Nephron (organoid): ENCODE data around the gene DDR2.

Experiments
- H3K27ac Mint-ChIP-seq, 3 experiments: 2 replicates each; pipeline ENCODE4 v1.8.0; 2020; ENCODE audit warnings: mixed read lengths in 3 of 3, mild to moderate bottlenecking in 2 of 3, moderate library complexity in 1 of 3
- H3K27me3 Mint-ChIP-seq: 2 replicates; pipeline ENCODE4 v1.8.0; 2021; ENCODE audit warnings: low read depth, mild to moderate bottlenecking, moderate library complexity, mixed read lengths
- H3K36me3 Mint-ChIP-seq: 2 replicates; pipeline ENCODE4 v1.8.0; 2020; ENCODE audit warnings: low read depth, mixed read lengths
- H3K4me1 Mint-ChIP-seq: 2 replicates; pipeline ENCODE4 v1.8.0; 2020; ENCODE audit warnings: mixed read lengths
- H3K4me3 Mint-ChIP-seq, 3 experiments: 2 replicates each; pipeline ENCODE4 v1.8.0; 2020; ENCODE audit warnings: mild to moderate bottlenecking in 3 of 3, mixed read lengths in 3 of 3, moderate library complexity in 2 of 3
- H3K9me3 Mint-ChIP-seq: 2 replicates; pipeline ENCODE4 v1.8.0; 2020; ENCODE audit warnings: mixed read lengths
- TF ChIP-seq, protein P1 (sequence below), 3 experiments: fragments of 200-600 bp; sonication (generic); IDR thresholded peaks; one replicate each; pipeline ENCODE4 v1.5.0; 2021; ENCODE audit warnings: antibody characterized with exemption in 3 of 3; ENCODE audit not compliant: unreplicated experiment in 3 of 3

Gene DDR2

DNA sequence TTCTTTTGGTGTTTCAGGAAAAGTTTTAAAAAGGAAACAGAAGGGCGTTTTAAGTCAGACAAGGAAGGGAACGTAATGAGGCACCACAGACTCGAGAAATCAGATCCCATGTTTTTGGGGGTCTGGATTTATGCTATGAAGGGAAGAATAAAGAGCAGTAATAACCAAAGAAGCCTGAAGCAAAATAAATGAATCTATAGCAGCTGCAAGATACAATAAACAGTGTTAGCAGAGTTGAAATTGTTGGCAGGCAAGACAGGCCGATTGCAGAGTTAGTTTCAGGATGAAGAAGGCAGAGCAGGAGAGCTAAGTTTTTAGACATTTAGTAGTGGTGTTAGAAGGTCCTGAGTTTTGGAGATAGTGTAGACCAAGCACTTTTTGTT, 425 bp downstream of the DDR2 start:
- H3K27me3 Mint-ChIP-seq: no peaks in the 10 kb centered on the region
- peak overlapping the region; percentile 96 to 97 (median 97) for H3K27ac Mint-ChIP-seq
- peak overlapping the region; percentile 86 to 92 (median 91) for H3K4me3 Mint-ChIP-seq
- peaks cover 65% of the 10 kb centered on the region for H3K4me1 Mint-ChIP-seq
- H3K36me3 Mint-ChIP-seq: no peaks in the 10 kb centered on the region
- H3K9me3 Mint-ChIP-seq: no peaks in the 10 kb centered on the region
- TF ChIP-seq, protein P1, sequence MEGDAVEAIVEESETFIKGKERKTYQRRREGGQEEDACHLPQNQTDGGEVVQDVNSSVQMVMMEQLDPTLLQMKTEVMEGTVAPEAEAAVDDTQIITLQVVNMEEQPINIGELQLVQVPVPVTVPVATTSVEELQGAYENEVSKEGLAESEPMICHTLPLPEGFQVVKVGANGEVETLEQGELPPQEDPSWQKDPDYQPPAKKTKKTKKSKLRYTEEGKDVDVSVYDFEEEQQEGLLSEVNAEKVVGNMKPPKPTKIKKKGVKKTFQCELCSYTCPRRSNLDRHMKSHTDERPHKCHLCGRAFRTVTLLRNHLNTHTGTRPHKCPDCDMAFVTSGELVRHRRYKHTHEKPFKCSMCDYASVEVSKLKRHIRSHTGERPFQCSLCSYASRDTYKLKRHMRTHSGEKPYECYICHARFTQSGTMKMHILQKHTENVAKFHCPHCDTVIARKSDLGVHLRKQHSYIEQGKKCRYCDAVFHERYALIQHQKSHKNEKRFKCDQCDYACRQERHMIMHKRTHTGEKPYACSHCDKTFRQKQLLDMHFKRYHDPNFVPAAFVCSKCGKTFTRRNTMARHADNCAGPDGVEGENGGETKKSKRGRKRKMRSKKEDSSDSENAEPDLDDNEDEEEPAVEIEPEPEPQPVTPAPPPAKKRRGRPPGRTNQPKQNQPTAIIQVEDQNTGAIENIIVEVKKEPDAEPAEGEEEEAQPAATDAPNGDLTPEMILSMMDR (IDR thresholded peaks at IDR 0.05; ENCODE audit: unreplicated experiment in 3 of 3): no peak

DNA sequence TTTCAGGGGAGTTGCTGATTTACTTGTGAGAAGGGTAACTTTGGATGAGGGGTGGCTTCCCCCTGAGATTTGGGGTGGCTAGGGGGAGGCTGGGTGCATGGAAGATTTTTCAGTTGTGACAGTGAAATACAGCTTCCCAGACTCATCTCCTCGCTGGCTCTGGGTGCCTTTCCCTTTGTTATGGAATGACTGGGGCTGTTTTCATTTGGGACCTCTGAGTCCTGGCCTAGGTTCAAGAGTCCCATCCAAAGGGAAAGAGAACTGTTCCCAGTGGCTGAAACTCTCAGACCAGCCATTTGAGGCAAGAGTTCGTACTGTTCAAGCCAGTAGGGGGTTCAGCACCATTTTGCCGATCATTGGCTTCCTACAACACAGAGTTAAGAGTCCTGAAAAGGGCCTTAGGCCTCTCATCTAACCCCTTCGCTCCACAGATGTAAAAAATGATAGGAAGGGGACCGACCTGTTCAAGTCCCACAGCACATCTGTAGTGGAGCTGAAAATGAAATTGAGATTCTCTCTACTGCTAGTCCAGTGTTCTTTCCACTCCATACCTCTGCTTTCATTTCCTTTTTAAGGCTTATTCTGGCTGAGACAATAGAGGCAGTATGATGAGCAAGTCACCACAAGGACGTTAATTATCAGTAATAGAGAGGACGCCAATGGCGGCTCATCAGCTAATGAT, 958 bp downstream of the DDR2 start:
- Mint-ChIP-seq H3K36me3 (no peaks in the 10 kb centered on the region), H3K27ac (peak overlapping the region; percentile 96 to 97 (median 97)), H3K4me3 (peak overlapping the region; percentile 86 to 92 (median 91)), H3K4me1 (peaks cover 63% of the 10 kb centered on the region), H3K9me3 (no peaks in the 10 kb centered on the region), H3K27me3 (no peaks in the 10 kb centered on the region)
- TF ChIP-seq, protein P1 (IDR thresholded peaks at IDR 0.05; ENCODE audit: unreplicated experiment in 3 of 3): peak in 1 of 3 experiments; percentile 16

DNA sequence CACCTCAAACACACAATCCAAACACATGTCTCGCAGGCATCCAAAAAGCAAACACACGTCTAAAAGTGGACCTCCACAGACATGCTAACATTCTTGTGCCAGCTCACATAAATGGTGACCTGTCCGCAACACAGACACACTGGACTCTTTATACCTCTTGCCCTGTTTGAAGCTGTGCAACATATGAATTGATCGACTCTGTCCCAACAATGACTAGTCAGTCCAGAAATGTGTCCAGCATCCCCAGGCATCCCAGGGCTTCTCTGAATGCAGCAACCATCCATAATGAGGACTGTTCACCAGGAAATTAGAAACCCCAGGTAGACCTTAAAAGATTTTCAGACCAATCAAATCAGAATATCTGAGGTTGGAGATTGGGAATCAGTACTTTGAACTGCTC, 3.2 kb downstream of the DDR2 start:
- H3K36me3 Mint-ChIP-seq: peaks cover 7% of the 10 kb centered on the region
- no peaks in the 10 kb centered on the region for H3K9me3 Mint-ChIP-seq
- TF ChIP-seq, protein P1 (IDR thresholded peaks at IDR 0.05; ENCODE audit: unreplicated experiment in 3 of 3): no peak
- peaks cover 47% of the 10 kb centered on the region for H3K4me1 Mint-ChIP-seq
- peak overlapping the region; percentile 86 to 92 (median 91) for H3K4me3 Mint-ChIP-seq
- peak overlapping the region; percentile 96 to 97 (median 97) for H3K27ac Mint-ChIP-seq
- H3K27me3 Mint-ChIP-seq: no peaks in the 10 kb centered on the region

DNA sequence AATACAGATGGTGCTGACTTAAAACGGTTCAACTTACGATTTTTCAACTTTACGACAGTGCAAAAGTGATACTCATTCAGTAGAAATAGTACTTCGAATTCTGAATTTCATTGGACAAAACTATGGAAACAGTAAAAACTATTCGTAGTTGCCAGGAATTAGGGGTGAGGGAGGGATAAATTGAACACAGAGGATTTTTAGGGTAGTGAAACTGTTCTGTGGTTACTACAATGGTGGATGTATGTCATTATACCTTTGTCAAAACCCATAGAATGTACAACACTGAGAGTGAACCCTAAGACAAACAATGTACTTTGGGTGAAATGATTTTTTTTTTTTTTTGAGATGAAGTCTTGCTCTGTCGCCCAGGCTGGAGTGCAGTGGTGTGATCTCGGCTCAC, 7.5 kb downstream of the DDR2 start:
- Mint-ChIP-seq H3K27me3 (no peaks in the 10 kb centered on the region), H3K4me1 (peaks cover 17% of the 10 kb centered on the region), H3K9me3 (no peaks in the 10 kb centered on the region), H3K27ac (no peak overlapping the region), H3K36me3 (peaks cover 7% of the 10 kb centered on the region), H3K4me3 (no peak overlapping the region)
- TF ChIP-seq, protein P1 (IDR thresholded peaks at IDR 0.05; ENCODE audit: unreplicated experiment in 3 of 3): no peak

DNA sequence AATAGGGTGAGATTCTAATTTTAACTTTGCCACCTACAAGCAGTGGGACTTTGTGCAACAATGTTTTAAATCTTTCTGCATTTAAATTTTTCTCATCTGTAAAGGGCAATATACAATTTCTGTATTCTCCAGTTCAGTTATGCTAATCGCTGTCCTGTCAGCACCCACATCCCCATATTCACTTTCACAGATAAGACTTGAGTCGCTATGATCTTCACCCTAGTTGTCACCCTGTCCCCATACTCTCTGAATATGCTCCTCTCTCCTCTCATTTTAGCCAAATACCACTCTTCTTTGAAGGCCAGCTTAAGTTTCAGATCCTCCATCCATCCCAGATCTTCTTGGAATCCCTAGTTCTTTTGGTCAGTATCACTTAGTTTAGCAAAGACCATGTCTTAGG, 8.8 kb downstream of the DDR2 start:
- Mint-ChIP-seq H3K9me3 (no peaks in the 10 kb centered on the region), H3K27ac (no peak overlapping the region), H3K4me3 (no peak overlapping the region), H3K4me1 (peaks cover 7% of the 10 kb centered on the region), H3K27me3 (no peaks in the 10 kb centered on the region), H3K36me3 (peaks cover 7% of the 10 kb centered on the region)
- TF ChIP-seq, protein P1 (IDR thresholded peaks at IDR 0.05; ENCODE audit: unreplicated experiment in 3 of 3): no peak

DNA sequence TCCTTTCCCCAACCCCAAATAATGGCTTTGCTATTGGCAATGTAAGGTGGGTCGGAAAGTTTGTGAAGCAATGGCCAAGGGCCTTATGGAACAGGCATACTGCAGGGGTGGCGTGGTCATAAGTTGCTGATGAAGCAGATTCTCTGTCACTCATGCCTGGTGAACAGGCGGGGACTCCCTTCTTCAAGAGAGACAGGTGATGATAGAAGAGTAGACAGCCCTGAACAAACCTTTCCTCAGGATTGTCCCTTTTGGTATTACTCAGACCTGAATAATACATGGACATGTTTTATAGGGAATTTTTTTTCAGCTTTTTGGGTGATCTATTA, 12.7 kb downstream of the DDR2 start:
- H3K9me3 Mint-ChIP-seq: no peaks in the 10 kb centered on the region
- H3K36me3 Mint-ChIP-seq: no peaks in the 10 kb centered on the region
- no peak overlapping the region for H3K4me3 Mint-ChIP-seq
- H3K27ac Mint-ChIP-seq: no peak overlapping the region
- TF ChIP-seq, protein P1 (IDR thresholded peaks at IDR 0.05; ENCODE audit: unreplicated experiment in 3 of 3): no peak
- H3K27me3 Mint-ChIP-seq: no peaks in the 10 kb centered on the region
- peaks cover 8% of the 10 kb centered on the region for H3K4me1 Mint-ChIP-seq
